LoVo (cell line): ENCODE data around the gene FLT4.
"Not testable (repeated sequence)": the region's sequence is repeated elsewhere in the genome, so short reads cannot be mapped to it uniquely, and the experiment has no call there.

Experiments
- DNase-seq: peaks from one replicate; pipeline ENCODE4 v3.0.0-alpha.2; 2016; ENCODE audit warnings: low spot score

FLT4 gene

DNA sequence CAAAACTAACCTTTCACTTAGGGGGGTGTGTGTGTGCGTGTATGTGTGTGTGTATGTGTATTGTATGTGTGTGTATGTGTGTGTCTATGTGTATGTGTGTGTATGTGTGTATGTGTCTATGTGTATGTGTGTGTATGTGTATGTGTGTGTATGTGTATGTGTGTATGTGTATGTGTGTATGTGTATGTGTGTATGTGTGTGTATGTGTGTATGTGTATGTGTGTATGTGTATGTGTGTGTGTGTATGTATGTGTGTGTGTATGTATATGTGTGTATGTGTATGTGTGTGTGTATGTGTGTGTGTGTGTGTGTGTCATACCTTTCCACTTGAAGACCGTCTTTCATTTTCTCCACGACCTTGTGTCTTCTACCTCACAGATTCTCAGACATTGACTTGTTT is 20.8 kb upstream of the FLT4 start:
- no peak for DNase-seq

DNA sequence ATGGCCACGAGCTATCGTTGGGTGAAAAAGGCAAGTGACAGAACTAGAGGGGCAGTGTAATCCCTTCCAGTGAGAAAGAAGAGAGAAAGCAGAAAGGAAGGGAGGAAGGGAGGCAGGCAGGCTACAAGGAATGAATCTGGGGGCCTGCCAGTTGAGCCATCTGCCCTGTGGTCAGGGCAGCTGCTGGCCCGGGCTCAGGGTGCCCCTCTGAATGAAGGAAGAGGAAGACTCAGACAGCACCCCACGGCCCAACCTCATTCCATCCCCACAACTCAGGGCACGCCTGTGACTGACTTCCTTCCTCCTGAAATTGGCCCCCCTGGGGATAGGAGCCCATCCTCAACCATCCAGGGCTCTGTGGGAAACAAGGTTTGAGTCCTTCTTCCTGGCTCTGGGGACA is 20.3 kb upstream of the FLT4 start:
- DNase-seq, result no peak

DNA sequence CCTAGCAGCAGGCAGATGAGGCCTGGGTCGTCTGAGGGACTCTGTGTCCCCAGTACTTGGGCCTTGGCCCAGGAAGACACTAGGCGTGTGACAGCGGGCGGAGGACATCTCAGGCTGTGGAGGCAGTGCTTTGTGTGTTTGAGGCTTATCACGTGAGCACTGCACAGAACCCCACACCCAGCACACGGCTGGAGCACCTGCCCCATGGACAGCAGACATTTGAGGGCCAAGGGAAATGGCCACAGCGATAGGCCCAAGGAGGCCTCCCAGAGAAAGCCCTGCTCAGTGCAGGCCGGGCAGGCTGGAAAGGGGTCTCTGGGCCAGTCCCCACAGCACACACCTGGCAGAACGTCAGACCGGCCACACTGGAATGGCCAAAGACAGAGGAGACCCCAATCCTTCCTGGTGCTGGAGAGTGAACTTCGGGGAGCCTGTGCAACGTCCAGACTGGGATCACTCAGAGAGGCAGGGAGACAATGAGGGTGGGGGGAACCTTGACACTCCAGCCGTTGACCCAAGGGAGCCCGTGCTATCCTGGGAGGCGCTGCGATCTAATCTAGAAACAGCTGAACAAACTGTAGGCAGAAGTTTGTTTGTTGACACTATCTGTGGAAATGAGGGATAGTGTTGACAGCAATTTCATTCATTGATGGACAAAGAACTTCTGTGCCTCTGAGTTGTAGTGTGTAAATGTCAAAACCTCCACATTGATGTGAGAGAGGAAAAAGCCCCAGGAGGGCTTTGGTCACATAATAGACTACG is 19.6 kb upstream of the FLT4 start:
- no peak for DNase-seq

DNA sequence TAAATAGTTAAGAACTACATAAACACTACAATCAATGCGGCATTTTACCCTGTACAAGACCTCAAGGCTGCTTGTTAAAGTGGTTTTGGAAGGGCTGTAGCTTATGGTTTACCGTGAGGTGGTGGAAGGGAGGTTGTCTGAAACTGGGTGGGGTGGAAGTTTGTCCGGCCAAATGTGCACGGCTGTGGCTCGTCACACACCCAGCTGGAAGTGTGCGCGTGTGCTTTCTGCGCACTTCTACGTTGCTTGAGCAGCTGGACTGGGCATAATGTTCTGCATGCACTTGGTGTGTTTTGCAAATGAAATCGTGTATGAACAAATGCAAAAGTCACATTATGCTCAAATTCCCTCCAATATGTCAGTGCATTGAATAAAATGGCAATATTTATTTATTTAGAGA is 17.4 kb upstream of the FLT4 start:
- DNase-seq, result no peak

DNA sequence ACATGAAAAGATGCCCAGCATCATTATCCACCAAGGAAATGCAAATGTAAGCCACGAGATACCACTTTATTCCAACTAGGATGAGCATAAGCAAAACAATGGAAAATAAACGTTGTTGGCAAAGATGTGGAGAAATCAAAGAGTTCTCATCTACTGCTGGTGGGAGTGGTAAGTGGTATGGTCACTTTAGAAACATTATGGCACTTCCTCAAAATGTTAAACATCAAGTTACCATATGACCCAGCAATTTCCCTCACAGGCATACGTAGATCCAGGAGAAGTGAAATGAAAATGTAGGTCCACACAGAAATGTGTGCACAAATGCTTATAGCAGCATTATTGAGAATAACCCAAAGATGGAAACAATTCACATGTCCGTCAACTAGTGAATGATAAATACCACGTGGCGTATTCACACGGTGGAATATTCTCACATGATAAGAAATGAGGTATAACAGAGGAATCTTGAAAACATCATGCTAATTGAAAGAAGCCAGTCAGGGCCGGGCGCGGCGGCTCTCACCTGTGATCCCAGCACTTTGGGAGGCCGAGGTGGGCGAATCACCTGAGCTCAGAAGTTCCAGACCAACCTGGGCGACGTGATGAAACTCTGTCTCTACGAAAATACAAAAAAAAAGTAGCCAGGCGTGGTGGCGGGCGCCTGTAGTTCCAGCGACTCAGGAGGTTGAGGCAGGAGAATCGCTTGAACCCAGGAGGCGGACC is 16.4 kb upstream of the FLT4 start:
- no peak for DNase-seq

DNA sequence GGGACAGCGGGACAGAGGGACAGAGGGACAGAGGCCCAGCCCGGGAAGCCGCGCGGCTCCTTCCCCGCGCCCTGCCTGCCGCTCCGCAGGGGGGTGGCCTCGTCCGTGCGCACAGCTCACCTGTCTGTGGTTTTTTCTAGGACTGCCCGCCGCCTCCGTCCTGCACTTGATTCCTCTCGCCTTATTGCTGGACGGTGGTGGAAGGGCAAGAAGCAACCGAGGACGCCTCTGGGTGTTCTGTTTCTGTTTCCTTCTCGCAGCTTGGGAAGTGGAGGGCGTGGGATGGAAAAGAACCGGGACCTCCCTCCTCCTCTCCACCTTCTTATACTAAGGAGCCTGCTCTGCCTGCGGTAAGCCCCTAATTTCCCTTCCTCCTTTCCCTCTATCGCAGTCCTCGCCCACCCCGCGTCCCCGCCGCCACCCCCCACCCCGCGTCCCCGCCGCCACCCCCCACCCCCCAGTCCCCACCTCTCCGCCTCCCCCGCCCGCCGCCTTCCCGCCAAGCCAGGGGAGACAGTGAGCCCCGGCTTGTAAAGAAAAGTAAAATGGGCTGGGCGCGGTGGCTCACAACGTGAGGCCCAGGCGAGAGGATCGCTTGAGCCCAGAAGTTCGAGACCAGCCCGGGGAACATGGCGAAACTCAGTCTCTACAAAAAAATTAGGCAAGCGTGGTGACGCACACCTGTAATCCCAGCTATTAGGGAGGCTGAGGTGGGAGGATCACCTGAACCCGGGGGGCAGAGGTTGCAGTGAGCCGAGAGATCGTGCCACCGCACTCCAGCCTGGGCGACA is 9.6 kb upstream of the FLT4 start:
- DNase-seq, result no peak

DNA sequence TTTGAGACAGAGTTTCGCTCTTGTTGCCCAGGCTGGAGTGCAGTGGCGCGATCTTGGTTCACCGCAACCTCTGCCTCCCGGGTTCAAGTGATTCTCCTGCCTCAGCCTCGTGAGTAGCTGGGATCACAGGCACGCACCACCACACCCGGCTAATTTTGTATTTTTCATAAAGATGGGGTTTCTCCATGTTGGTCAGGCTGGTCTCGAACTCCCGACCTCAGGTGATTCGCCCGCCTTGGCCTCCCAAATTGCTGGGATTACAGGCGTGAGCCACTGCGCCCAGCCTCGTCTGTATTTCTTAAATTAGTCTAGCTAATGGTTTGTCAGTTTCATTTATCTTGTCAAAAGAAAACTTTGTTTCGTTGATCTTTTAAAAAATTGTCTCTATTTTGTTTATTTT is 5.8 kb upstream of the FLT4 start:
- not testable (repeated sequence) for DNase-seq

DNA sequence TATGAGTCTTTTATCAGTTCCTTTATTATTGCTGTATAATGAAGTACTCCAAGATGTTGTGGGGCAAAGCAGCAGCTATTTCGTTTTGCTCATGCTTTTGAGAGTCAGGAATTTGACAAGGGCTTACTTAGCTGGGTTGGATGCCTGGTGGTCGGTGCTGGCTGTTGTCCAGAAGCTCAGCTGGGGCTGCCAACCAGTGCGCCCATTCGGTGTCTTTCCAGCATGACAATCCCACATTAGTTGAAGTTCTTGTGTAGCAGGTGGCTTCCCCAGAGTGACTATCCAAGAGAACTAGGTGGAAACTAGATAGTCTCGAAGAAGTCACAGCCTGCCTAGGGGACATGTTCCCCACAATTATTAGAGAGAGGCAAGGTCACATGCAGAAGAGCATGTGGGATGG is 3.4 kb upstream of the FLT4 start:
- DNase-seq, result no peak

DNA sequence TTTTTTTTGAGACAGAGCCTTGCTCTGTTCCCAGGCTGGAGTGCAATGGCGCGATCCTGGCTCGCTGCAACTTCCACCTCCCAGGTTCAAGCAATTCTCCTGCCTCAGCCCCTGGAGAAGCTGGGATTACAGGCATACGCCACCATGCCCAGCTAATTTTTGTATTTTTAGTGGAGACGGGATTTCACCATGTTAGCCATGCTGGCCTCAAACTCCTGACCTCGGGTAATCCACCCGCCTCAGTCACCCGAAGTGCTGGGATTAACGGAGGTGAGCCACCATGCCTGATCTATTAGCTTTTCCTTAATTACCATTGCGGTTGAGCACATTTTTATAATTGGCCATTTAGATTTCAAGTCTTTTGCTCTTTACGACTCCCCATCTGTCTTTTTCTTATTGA is 2.9 kb upstream of the FLT4 start:
- no peak for DNase-seq

DNA sequence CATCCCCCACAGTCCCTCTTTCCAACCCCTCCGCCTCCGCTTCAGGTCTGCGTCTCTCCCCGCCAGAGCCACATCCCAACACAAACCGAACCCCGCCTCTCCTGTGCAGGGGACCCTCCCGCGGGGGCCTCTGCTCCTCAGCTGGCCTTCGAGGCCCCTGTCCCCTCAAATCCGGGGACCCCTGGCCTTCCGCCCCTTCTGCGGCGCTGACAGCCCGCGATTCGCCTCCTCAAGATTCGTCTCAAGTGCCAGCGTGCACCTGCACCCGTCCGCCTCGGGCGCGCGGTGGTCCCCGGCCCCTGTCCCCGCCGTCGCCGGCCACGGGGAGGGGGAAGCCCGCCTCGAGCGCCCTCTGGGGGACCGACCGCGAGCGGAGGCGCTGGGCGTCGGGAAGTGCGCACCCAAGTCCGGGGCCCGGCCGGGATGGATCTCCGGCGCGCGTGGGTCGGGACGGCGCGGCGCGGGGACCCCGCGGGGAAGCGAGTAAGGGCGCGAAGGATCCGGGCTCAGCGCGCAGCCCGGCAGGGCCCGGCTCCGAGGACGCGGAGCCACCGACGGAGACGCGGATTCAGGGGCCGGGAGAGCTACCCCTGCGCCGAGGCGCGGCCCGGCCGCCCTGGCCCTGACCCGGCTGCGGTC is 623 bp downstream of the FLT4 start:
- DNase-seq, result no peak

DNA sequence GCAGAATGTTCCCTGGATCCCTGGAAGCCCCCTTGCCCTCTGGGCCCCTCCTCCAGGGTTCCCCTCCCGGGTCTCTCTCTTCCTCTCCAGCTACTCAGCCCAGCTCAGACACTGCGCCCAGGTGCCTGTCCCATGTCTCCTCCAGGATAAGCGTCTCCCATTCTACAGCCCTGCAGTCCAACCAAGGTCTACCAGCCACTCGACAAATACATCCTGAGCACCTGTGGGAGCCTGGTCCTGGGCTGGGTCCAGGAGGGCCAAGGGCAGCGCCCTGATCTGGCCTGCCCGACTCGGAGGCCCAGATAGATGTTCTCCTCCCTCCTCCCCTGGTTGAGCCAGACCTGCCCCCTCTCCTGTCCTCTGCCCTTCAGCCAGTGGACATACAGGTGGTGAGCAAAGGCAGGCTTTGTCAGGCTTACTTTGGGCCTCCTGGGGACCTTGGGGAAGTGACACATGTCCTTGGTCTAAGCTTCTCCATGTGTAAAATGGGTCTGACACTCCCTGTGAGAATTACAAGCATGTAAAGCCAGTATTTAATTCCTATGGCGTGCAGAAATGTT is 1.4 kb downstream of the FLT4 start:
- DNase-seq, result no peak

DNA sequence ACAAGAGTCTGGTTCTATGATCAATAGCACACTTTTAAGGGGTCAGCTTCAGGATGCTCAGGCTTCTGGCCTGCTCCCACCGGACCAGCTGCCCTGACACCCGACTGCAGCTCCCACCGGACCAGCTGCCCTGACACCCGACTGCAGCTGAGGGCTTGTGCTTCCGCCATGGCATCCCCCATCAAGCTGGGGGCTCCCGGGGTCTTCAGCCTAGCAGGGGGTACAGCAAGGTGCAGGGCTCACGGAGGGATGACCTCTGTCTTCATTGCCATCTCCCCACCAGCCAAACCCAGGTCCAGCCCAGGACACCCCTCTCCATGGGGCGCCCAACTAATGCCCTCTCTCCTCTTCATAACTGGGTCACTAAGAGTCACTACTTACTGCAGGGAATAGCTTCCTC is 1.9 kb downstream of the FLT4 start:
- no peak for DNase-seq

DNA sequence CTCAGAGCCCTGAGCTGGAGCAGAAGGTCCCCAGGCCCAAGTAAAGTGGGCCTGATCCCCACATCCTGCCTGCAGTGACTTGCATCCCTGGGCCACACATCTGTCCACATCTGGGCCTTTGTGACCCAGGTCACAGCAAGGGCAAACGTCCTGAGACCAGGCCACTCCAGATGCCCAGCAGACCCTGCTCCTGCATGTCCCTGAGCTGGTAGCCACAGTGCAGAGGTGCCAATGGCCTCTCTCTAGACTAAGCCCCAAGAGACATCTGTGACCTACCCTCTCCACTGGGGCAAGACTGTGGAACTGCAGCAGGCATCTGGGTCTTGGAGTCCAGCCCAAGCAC is 2.5 kb downstream of the FLT4 start:
- DNase-seq, result no peak

DNA sequence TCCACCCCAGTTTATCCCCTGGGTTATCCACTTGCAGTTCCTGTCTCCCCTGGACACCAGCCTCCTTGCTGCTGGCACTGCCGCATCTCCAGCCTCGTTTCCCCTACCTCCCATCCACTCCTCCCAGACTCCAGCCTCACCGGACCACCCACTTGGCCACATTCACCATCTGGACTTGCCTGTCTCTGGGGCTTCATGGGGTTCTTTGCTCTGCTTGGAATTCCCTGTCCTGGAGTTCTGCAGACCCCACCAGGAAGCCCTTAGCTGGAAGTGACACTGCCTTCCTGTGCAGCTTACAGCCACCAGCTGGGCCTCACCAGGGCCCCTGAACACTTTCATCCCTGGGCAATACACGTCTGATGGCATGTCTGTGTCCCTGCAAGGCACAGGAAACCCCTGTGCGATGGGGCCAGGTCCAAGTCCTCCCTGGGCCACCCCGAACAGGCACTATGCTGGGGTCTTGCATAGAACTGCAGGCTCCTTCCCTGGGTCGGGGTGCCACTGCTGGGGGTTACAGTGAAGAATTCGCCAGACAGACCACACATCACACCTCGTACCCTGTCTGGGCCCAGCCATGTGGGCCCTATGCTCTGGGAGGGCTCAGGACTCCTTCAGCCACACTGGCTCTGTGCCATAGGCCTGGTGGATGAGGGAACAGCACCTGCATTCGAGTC is 3.0 kb downstream of the FLT4 start:
- no peak for DNase-seq

DNA sequence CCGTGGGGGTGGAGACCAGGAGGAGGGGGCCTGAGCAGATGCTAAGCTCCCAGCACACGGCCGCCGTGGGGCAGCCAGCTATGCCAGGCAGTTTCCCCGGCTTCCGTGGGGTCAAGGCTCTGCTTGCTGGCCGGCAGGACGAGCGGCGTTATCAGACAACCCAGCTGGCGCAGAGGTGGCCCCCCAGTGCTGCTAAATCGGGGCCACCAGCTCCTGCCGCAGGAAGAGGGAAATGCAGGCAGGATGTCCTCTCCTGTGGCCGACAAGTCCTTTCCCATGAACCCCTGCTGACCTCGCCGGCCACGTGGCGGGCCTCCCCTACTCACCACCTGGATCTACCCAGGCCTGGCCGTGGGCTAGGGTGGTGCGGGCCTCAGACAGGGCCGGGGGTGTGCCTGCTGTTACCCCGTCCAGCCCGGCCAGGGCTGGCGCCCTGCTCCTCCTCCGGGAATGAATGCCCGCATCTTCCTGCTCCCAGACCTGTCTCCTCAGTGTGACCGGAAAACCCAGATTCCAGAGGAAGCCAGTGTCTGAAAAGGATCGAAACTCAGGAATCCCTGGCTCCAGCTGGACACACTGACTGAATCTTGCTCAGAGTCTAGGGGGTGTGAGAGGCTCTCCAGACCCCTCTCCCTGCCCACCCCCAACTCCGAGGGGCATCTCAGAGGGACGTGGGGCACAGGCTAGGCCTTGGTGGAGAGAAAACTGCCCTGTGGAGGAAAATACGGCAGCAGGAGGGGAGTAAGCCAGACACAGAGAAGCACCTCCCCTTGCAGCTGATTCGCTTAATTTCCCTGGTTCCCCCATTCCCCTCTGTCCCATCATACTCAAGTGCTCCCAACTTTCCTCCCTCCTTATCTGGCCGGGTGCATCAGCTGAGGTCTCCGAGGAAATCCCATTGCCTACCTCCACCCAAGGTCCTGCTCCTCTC is 3.9 kb downstream of the FLT4 start:
- DNase-seq, result no peak

DNA sequence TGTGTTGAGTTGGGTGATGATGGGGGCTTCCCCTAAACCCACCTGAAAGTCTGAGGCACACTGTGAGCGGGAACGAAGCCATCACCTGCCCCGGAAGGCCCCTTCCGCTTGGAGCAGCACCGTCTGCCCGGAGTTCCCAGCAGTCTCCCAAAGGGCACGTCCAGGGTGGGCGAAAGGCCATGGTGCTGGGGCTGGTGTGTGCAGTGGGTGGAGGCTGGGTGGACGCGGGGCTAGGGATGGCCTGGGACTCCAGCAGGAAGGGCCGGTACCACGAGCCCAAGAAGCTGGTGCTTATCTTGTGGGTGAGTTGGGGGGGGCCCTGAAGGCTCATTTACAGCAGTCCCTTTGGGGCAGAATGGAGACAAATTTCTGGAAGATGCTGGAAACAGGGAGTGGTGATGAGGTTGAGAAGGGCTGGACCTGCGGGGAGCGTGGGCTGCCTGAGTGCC is 4.6 kb downstream of the FLT4 start:
- no peak for DNase-seq

DNA sequence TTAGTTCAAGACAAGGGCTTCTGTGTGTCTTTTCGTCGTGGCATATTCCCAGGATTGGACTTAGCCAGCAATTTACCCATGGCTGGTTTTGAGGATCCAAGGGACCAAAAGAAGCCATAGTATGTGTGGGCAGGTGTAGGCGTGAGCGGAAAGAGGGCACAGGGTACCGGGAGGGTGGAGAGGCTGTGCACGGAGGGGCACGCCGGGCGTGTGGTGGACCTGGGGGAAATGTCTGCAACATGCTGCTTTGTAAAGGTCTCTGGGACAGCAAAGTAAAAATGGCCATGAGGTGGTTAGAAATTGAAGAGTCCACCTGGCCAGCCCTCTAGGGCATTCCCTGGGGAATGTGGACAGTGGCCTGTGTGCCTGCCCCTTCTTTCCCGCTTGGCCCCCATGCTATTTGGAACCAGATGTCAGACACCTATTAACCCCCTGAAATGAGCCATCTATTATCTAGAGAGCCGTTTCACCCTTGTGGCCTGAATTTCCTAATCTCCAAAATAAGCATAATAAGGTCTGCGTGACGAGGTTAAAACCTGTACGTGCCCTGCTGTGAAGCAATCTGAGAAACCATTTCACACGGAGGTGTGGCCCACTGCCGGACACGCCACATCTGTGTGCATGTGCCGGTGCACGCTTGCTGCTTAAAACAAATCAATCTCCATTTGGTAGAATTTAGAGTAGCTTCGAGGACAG is 5.1 kb downstream of the FLT4 start:
- no peak for DNase-seq

DNA sequence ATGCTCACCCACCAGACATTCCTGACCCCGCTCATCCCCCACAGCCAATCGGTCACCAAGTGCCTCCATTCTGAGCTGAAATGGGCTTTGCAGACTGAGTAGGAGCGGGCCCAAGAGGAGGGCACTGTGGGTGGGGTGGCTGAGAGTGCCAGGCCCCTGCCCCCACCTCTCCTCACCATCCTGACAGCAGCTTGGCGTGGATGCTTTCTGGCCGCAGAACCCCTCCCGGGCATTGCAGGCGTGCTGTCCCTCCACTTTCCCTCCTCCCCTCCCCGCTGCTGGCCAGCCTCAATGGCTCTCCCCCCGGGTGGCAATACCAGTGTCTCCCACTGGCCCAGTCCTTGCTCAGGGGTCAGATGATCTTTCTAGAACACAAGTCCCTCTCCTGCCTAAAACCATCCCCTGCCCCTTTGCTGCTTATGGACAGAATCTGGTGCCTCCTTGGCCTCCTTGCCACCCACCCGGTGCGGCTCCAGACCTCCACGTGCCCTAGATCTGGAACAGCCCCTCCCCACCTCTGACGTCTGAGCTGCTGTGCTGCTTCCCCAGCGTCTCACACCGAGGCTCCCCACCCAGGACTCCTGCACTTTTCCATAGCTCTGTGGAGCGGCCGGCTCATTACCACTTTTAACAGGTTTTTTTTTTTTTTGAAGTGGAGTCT is 6.1 kb downstream of the FLT4 start:
- DNase-seq, result no peak

DNA sequence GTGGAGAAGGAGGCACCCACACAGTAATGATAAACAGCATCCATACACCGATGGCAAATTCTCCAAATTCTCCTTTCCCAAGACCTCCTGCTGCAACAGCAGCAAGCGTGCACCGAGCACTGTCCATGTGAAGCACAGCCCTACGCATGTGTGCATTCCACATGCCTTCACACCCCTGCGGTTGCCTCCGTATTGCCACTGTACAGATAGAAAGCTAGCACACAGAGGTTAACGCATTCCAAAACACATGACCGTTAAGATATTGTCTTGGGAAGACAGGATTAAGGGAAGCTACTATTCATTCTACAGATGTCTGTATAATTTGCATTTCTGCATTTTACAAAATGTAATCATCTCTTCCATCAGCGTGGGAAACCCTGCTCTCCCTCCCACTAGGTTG is 6.6 kb downstream of the FLT4 start:
- DNase-seq, result no peak
